SK-N-SH treated with all-trans-retinoic acid at 6 μM for 48 hours (cell line): ENCODE results near the gene SLC6A16.

Source experiments
- CREB5 ChIP-seq: fragments of 250-450 bp; sonication (Bioruptor Pico); IDR thresholded peaks from 2 replicates; pipeline ENCODE4 v1.5.1; 2020; ENCODE audit warnings: low read depth, mild to moderate bottlenecking, moderate library complexity
- CSDC2 ChIP-seq: fragments of 250-450 bp; sonication (Bioruptor Pico); IDR thresholded peaks from 2 replicates; pipeline ENCODE4 v1.5.0; 2020; ENCODE audit warnings: mild to moderate bottlenecking, moderate library complexity
- ESRRG ChIP-seq: fragments of 250-450 bp; sonication (Bioruptor Pico); IDR thresholded peaks from 2 replicates; pipeline ENCODE4 v1.6.1; 2021; ENCODE audit warnings: mild to moderate bottlenecking
- GLIS3 ChIP-seq: fragments of 250-450 bp; sonication (Bioruptor Pico); IDR thresholded peaks from 2 replicates; pipeline ENCODE4 v1.5.0; 2020; ENCODE audit warnings: mild to moderate bottlenecking, moderate library complexity
- ISL1 ChIP-seq: fragments of 250-450 bp; sonication (Bioruptor Pico); IDR thresholded peaks from 2 replicates; pipeline ENCODE4 v2.1.2; 2022; ENCODE audit warnings: mild to moderate bottlenecking, moderate library complexity
- OSR1 ChIP-seq: fragments of 250-450 bp; sonication (Bioruptor Pico); IDR thresholded peaks from 2 replicates; pipeline ENCODE4 v1.8.0; 2022; ENCODE audit warnings: moderate library complexity, mild to moderate bottlenecking, inconsistent platforms
- PATZ1 ChIP-seq: fragments of 250-450 bp; sonication (Bioruptor Pico); IDR thresholded peaks from 2 replicates; pipeline ENCODE4 v1.8.0; 2020; ENCODE audit warnings: mild to moderate bottlenecking, moderate library complexity, borderline replicate concordance
- POU6F1 ChIP-seq: fragments of 250-450 bp; sonication (Bioruptor Pico); IDR thresholded peaks from 2 replicates; pipeline ENCODE4 v1.8.0; 2021; ENCODE audit warnings: low read depth, mild to moderate bottlenecking, moderate library complexity, borderline replicate concordance
- TOX ChIP-seq: fragments of 250-450 bp; sonication (Bioruptor Pico); IDR thresholded peaks from 2 replicates; pipeline ENCODE4 v1.8.0; 2021; ENCODE audit warnings: mild to moderate bottlenecking, moderate library complexity, borderline replicate concordance
- ZFP3 ChIP-seq: fragments of 250-450 bp; sonication (Bioruptor Pico); IDR thresholded peaks from 2 replicates; pipeline ENCODE4 v1.5.0; 2020; ENCODE audit warnings: mild to moderate bottlenecking, moderate library complexity
- ZFP30 ChIP-seq: fragments of 450-650 bp; formaldehyde crosslinking; IDR thresholded peaks from 2 replicates; pipeline ENCODE4 v1.5.0; 2022; ENCODE audit warnings: mild to moderate bottlenecking, moderate library complexity
- ZNF70 ChIP-seq: fragments of 450-650 bp; formaldehyde crosslinking; IDR thresholded peaks from 2 replicates; pipeline ENCODE4 v1.5.0; 2020; ENCODE audit warnings: mild to moderate bottlenecking, moderate library complexity
- ZNF8 ChIP-seq: fragments of 450-650 bp; formaldehyde crosslinking; IDR thresholded peaks from 2 replicates; pipeline ENCODE4 v1.5.0; 2020; ENCODE audit warnings: mild to moderate bottlenecking, moderate library complexity

- TF ChIP-seq OSR1 (no peak), GLIS3 (CRISPR knock-in tag) (no peak), ISL1 (no peak), CREB5 (CRISPR knock-in tag) (no peak), ZNF70 (CRISPR knock-in tag) (no peak), POU6F1 (CRISPR knock-in tag) (no peak), PATZ1 (no peak), TOX (CRISPR knock-in tag) (no peak), ZFP30 (no peak), ZNF8 (CRISPR knock-in tag) (no peak), ESRRG (CRISPR knock-in tag) (no peak), CSDC2 (CRISPR knock-in tag) (no peak), ZFP3 (CRISPR knock-in tag) (no peak)
These were observed 9.9 kb downstream of the SLC6A16 start for GRCh38 chr19:49315111-49315510.
